ENCODE measurements around the gene CSRP1.

The CSRP1 gene

GRCh38 chr1:201471772-201472171 is 35.2 kb downstream of the CSRP1 start:
- in situ Hi-C loops (cut with HindIII; ENCODE audit: low pct_ligation_motif_present, low sequenced_read_pairs), result no loop called here

DNA sequence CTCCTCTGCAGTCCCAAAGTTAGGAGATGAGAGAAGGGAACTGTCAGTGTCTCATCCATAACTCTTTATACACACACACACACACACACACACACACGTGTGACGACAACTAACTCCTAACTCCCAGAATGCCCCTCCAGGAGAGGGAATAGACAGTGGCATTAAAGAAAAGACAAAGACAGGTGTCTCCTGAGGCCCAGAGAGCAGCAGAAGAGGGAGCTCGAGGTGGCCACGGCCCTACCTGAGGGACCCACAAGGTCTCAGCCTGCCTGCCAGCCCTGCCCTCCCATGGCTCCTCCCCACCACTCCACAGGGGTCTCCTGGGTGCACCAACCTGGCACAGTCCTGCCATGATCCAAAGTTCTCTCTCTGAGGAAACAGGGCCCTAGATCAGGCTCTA is 36.3 kb downstream of the CSRP1 start:
- no peak overlapping the region for H3K27ac ChIP-seq
- in situ Hi-C loops (cut with HindIII; ENCODE audit: low pct_ligation_motif_present, low sequenced_read_pairs), result no loop called here
- no peak overlapping the region for H3K4me3 ChIP-seq (ENCODE audit: low read depth, low read length)
- no peak for TF ChIP-seq CTCF (IDR thresholded peaks at IDR 0.05; ENCODE audit: low read depth, low read length, missing control alignments)
- peaks cover 7% of the 10 kb centered on the region for H3K36me3 ChIP-seq (replicated peaks)
- H3K27me3 ChIP-seq (replicated peaks), result no peaks in the 10 kb centered on the region
- DNase-seq, result no peak

More at GRCh38 chr1:201471772-201472171, 35.2 kb downstream of the CSRP1 start:
- no peaks in the 10 kb centered on the region for H3K36me3 ChIP-seq (replicated peaks)
- H3K27ac ChIP-seq, result no peak overlapping the region
- no peak for TF ChIP-seq CTCF (IDR thresholded peaks at IDR 0.05; ENCODE audit: low read depth, low read length, missing control alignments)
- no peak for DNase-seq
- H3K27me3 ChIP-seq (replicated peaks), result no peaks in the 10 kb centered on the region
- no peak overlapping the region for H3K4me3 ChIP-seq (ENCODE audit: low read depth, low read length)

GRCh38 chr1:201469645-201470074 is 37.3 kb downstream of the CSRP1 start:
- in situ Hi-C loops (cut with HindIII; ENCODE audit: low pct_ligation_motif_present, low sequenced_read_pairs), result no loop called here
- peak overlapping the region; percentile 84 for H3K4me3 ChIP-seq (ENCODE audit: low read depth, low read length)
- TF ChIP-seq CTCF (IDR thresholded peaks at IDR 0.05; ENCODE audit: low read depth, low read length, missing control alignments), result no peak
- H3K36me3 ChIP-seq (replicated peaks), result peaks cover 17% of the 10 kb centered on the region
- H3K27ac ChIP-seq, result no peak overlapping the region
- no peaks in the 10 kb centered on the region for H3K27me3 ChIP-seq (replicated peaks)
- DNase-seq, result no peak

GRCh38 chr1:201468844-201469644 is 37.9 kb downstream of the CSRP1 start, which contains the start of gene PHLDA3:
Gene PHLDA3, minus strand, starts transcription at chr1:201469188. Its CDS starts 402 bp downstream, at chr1:201468786.
- in situ Hi-C loops (cut with HindIII; ENCODE audit: low pct_ligation_motif_present, low sequenced_read_pairs), result no loop called here
- Histone ChIP-seq H3K4me3 (ENCODE audit: low read depth, low read length) (peak within 1 kb of the TSS; percentile 84), H3K36me3 (replicated peaks) (peaks cover 23% of the 10 kb centered on the region), H3K27me3 (replicated peaks) (no peaks in the 10 kb centered on the region), H3K27ac (peak within 1 kb of the TSS; percentile 82)
- TF ChIP-seq CTCF (IDR thresholded peaks at IDR 0.05; ENCODE audit: low read depth, low read length, missing control alignments), result no peak
- peak; percentile 80 for DNase-seq

DNA sequence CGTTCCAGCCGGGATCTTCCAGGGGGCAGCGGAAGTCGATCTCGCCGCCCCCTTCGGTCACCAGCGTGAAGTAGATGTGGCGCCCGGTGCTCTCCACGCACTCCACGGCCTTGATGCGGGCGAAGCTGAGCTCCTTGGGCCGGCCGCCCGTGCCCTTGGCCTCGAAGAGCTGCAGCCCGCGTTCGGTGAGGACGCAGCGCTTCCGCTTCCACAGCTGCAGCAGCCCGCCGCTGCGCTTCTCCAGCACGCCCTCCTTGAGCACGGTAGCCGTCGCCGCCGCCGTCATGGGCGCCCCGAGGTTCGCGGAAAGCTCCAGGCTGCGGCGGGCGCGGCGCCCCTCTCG is 38.5 kb downstream of the CSRP1 start:
- Histone ChIP-seq H3K4me3 (ENCODE audit: low read depth, low read length) (peak overlapping the region; percentile 84), H3K36me3 (replicated peaks) (peaks cover 26% of the 10 kb centered on the region), H3K27me3 (replicated peaks) (no peaks in the 10 kb centered on the region), H3K27ac (peak overlapping the region; percentile 82)
- no peak for TF ChIP-seq CTCF (IDR thresholded peaks at IDR 0.05; ENCODE audit: low read depth, low read length, missing control alignments)
- in situ Hi-C loops (cut with HindIII; ENCODE audit: low pct_ligation_motif_present, low sequenced_read_pairs), result no loop called here
- DNase-seq, result no peak
